ENCODE measurements around the gene RUVBL1.
A peak's percentile ranks its signal among the peaks of the same experiment; 100 is the strongest.
"Not testable (repeated sequence)": the region's sequence is repeated elsewhere in the genome, so short reads cannot be mapped to it uniquely, and the experiment has no call there.

Gene RUVBL1

GRCh38 chr3:128123538-128124368 lies at the start of gene RUVBL1:
RUVBL1 (minus strand) TSS chr3:128123812; CDS start chr3:128123724, 88 bp downstream.
- FAIRE-seq: peak; percentile 95

GRCh38 chr3:128173200-128173599 lies 49.6 kb upstream of the RUVBL1 start:
- no peak for FAIRE-seq

- FAIRE-seq: peak; percentile 81
Observed at GRCh38 chr3:128170866-128171516, 47.4 kb upstream of the RUVBL1 start.

- no peak for FAIRE-seq
Observed at GRCh38 chr3:128168836-128169235, 45.2 kb upstream of the RUVBL1 start.

GRCh38 chr3:128167973-128168674 lies 44.5 kb upstream of the RUVBL1 start:
- no peak for FAIRE-seq

GRCh38 chr3:128167646-128167972 lies 44.0 kb upstream of the RUVBL1 start:
- FAIRE-seq: no peak

GRCh38 chr3:128166971-128167453 lies 43.4 kb upstream of the RUVBL1 start:
- FAIRE-seq: no peak

GRCh38 chr3:128163432-128163831 lies 39.8 kb upstream of the RUVBL1 start:
- FAIRE-seq: no peak

- no peak for FAIRE-seq
Observed at GRCh38 chr3:128160661-128161060, 37.0 kb upstream of the RUVBL1 start.

- no peak for FAIRE-seq
Observed at GRCh38 chr3:128155616-128156360, 32.2 kb upstream of the RUVBL1 start.

GRCh38 chr3:128154354-128154753 lies 30.7 kb upstream of the RUVBL1 start:
- not testable (repeated sequence) for FAIRE-seq

- FAIRE-seq: no peak
Observed at GRCh38 chr3:128153156-128154041, 29.8 kb upstream of the RUVBL1 start, which contains the start of gene EEFSEC. EEFSEC (plus strand) TSS chr3:128153481; CDS start chr3:128153508, 27 bp downstream.

- no peak for FAIRE-seq
Observed at GRCh38 chr3:128152419-128153155, 29.0 kb upstream of the RUVBL1 start.

- no peak for FAIRE-seq
Observed at GRCh38 chr3:128151758-128152274, 28.2 kb upstream of the RUVBL1 start.

GRCh38 chr3:128149650-128150049 lies 26.0 kb upstream of the RUVBL1 start:
- FAIRE-seq: no peak

- FAIRE-seq: no peak
Observed at GRCh38 chr3:128146201-128146600, 22.6 kb upstream of the RUVBL1 start.

GRCh38 chr3:128145279-128145678 lies 21.7 kb upstream of the RUVBL1 start:
- FAIRE-seq: no peak

GRCh38 chr3:128144512-128145187 lies 21.0 kb upstream of the RUVBL1 start:
- FAIRE-seq: no peak

- FAIRE-seq: no peak
Observed at GRCh38 chr3:128143496-128143895, 19.9 kb upstream of the RUVBL1 start.

GRCh38 chr3:128133273-128133883 lies 9.8 kb upstream of the RUVBL1 start:
- no peak for FAIRE-seq

Data from A204.1 (cell line).